Measurements from ENCODE around the gene STK16. TPM values are rescaled to one million over a fixed set of nuclear protein-coding genes. Genes with fewer than 3 reads are reported as not detected.
A peak's percentile ranks its signal among the peaks of the same experiment; 100 is the strongest.

The STK16 gene
- total and polyA plus RNA-seq, 3 experiments from 2014 or later, result 18.6 to 26.1 (median 23.0) TPM

- peaks cover 20% of the 10 kb centered on the region for H3K36me3 ChIP-seq (ENCODE audit: insufficient read depth, low read length)
- CTCF ChIA-PET, result interaction anchor here (1.4 to 7.1 kb wide), 7 partner anchors 9 to 151 kb away, joined by 4 to 110 read pairs (median 8); partner anchors contain the start of genes CNPPD1, NHEJ1 and SLC23A3
- Mint-ChIP-seq H3K27ac (peak overlapping the region; percentile 66 to 96 (median 86)), H3K4me1 (peaks cover 32 to 53% (median 49%) of the 10 kb centered on the region in 3 donors), H3K9me3 (no peaks in the 10 kb centered on the region), H3K36me3 (peaks cover 0 to 31% (median 1%) of the 10 kb centered on the region in 3 donors), H3K27me3 (no peaks in the 10 kb centered on the region), H3K4me3 (peak overlapping the region in 5 of 7 donors; percentile 28 to 94 (median 44))
- H3K4me1 ChIP-seq (ENCODE audit: insufficient read depth, low read length), result peaks cover 29% of the 10 kb centered on the region
- POLR2A ChIA-PET, result interaction anchor here (1.2 kb wide), 1 partner anchor 33 kb away, joined by 9 read pairs; the partner anchor contains the start of gene CNPPD1
- no peak overlapping the region for H3K27ac ChIP-seq (ENCODE audit: low read depth, low read length)
- H3K4me3 ChIP-seq (ENCODE audit: low read length), result no peak overlapping the region
- no peak for DNase-seq
- no peaks in the 10 kb centered on the region for H3K27me3 ChIP-seq (ENCODE audit: insufficient read depth, low read length, poor library complexity, severe bottlenecking)
- H3K9me3 ChIP-seq (ENCODE audit: low read length), result no peaks in the 10 kb centered on the region
Measured at GRCh38 chr2:219209236-219210195, 35.8 kb upstream of the STK16 start.

GRCh38 chr2:219210196-219210885, 34.9 kb upstream of the STK16 start:
- ChIA-PET POLR2A (no interaction called here), CTCF (interaction anchor here (1.4 to 9.0 kb wide), 10 partner anchors 10 to 152 kb away, joined by 4 to 110 read pairs (median 8); partner anchors contain the start of genes ANKZF1, ATG9A, CNPPD1 and DNAJB2)
- Histone ChIP-seq H3K4me1 (ENCODE audit: insufficient read depth, low read length) (peaks cover 29% of the 10 kb centered on the region), H3K27ac (ENCODE audit: low read depth, low read length) (no peak overlapping the region), H3K4me3 (ENCODE audit: low read length) (no peak overlapping the region), H3K9me3 (ENCODE audit: low read length) (no peaks in the 10 kb centered on the region), H3K36me3 (ENCODE audit: insufficient read depth, low read length) (peaks cover 20% of the 10 kb centered on the region), H3K27me3 (ENCODE audit: insufficient read depth, low read length, poor library complexity, severe bottlenecking) (no peaks in the 10 kb centered on the region)
- Mint-ChIP-seq H3K27ac (peak overlapping the region; percentile 74 to 96 (median 92)), H3K27me3 (no peaks in the 10 kb centered on the region), H3K4me1 (peaks cover 31 to 53% (median 49%) of the 10 kb centered on the region in 3 donors), H3K4me3 (peak overlapping the region in 4 of 7 donors; percentile 12 to 85 (median 38)), H3K36me3 (peaks cover 0 to 31% (median 5%) of the 10 kb centered on the region in 3 donors), H3K9me3 (no peaks in the 10 kb centered on the region)
- DNase-seq, result no peak

- Histone ChIP-seq H3K9me3 (ENCODE audit: low read length) (no peaks in the 10 kb centered on the region), H3K36me3 (ENCODE audit: insufficient read depth, low read length) (peaks cover 20% of the 10 kb centered on the region), H3K27me3 (ENCODE audit: insufficient read depth, low read length, poor library complexity, severe bottlenecking) (no peaks in the 10 kb centered on the region), H3K4me1 (ENCODE audit: insufficient read depth, low read length) (peaks cover 26% of the 10 kb centered on the region), H3K27ac (ENCODE audit: low read depth, low read length) (peak overlapping the region; percentile 67), H3K4me3 (ENCODE audit: low read length) (peak overlapping the region; percentile 34)
- POLR2A ChIA-PET, result interaction anchor here (0.7 to 1.3 kb wide), 11 partner anchors 18 to 131 kb away, joined by 3 to 23 read pairs (median 5); partner anchors contain the start of genes CNPPD1, DNAJB2 and TUBA4A
- peaks cover 30 to 52% (median 48%) of the 10 kb centered on the region in 3 donors for H3K4me1 Mint-ChIP-seq
- H3K27ac Mint-ChIP-seq, result peak overlapping the region; percentile 84 to 100 (median 95)
- H3K36me3 Mint-ChIP-seq, result peaks cover 0 to 31% (median 5%) of the 10 kb centered on the region in 3 donors
- H3K4me3 Mint-ChIP-seq, result peak overlapping the region in 6 of 7 donors; percentile 11 to 88 (median 80)
- no peak for DNase-seq
- no peaks in the 10 kb centered on the region for H3K9me3 Mint-ChIP-seq
- H3K27me3 Mint-ChIP-seq, result no peaks in the 10 kb centered on the region
- CTCF ChIA-PET, result interaction anchor here (0.6 to 9.0 kb wide), 34 partner anchors 9 to 181 kb away, joined by 3 to 110 read pairs (median 6); partner anchors contain the start of genes ANKZF1, ATG9A, CNPPD1 and DNAJB2
Measured at GRCh38 chr2:219210886-219211362, 34.4 kb upstream of the STK16 start.

- peaks cover 27 to 47% (median 40%) of the 10 kb centered on the region in 3 donors for H3K4me1 Mint-ChIP-seq
- Histone ChIP-seq H3K27me3 (ENCODE audit: insufficient read depth, low read length, poor library complexity, severe bottlenecking) (no peaks in the 10 kb centered on the region), H3K27ac (ENCODE audit: low read depth, low read length) (no peak overlapping the region), H3K9me3 (ENCODE audit: low read length) (no peaks in the 10 kb centered on the region), H3K36me3 (ENCODE audit: insufficient read depth, low read length) (peaks cover 13% of the 10 kb centered on the region), H3K4me3 (ENCODE audit: low read length) (no peak overlapping the region), H3K4me1 (ENCODE audit: insufficient read depth, low read length) (peaks cover 18% of the 10 kb centered on the region)
- peak overlapping the region in 1 of 7 donors; percentile 65 for H3K4me3 Mint-ChIP-seq
- no peaks in the 10 kb centered on the region for H3K9me3 Mint-ChIP-seq
- CTCF ChIA-PET, result interaction anchor here (0.9 to 9.0 kb wide), 8 partner anchors 12 to 89 kb away, joined by 3 to 110 read pairs (median 8); partner anchors contain the start of genes CNPPD1, NHEJ1 and SLC23A3
- peak overlapping the region in 2 of 8 donors; percentile 55 to 74 for H3K27ac Mint-ChIP-seq
- H3K27me3 Mint-ChIP-seq, result peaks cover 0 to 2% of the 10 kb centered on the region in 2 donors
- POLR2A ChIA-PET, result no interaction called here
- no peak for DNase-seq
- H3K36me3 Mint-ChIP-seq, result peaks cover 0 to 21% (median 5%) of the 10 kb centered on the region in 3 donors
Measured at GRCh38 chr2:219213026-219213415, 32.3 kb upstream of the STK16 start.

- peaks cover 25 to 45% (median 36%) of the 10 kb centered on the region in 3 donors for H3K4me1 Mint-ChIP-seq
- ChIA-PET CTCF (interaction anchor here (0.9 to 9.0 kb wide), 8 partner anchors 13 to 89 kb away, joined by 3 to 110 read pairs (median 8); partner anchors contain the start of genes CNPPD1, NHEJ1 and SLC23A3), POLR2A (no interaction called here)
- no peaks in the 10 kb centered on the region for H3K9me3 Mint-ChIP-seq
- Histone ChIP-seq H3K4me3 (ENCODE audit: low read length) (no peak overlapping the region), H3K9me3 (ENCODE audit: low read length) (no peaks in the 10 kb centered on the region), H3K27me3 (ENCODE audit: insufficient read depth, low read length, poor library complexity, severe bottlenecking) (no peaks in the 10 kb centered on the region), H3K27ac (ENCODE audit: low read depth, low read length) (no peak overlapping the region), H3K36me3 (ENCODE audit: insufficient read depth, low read length) (peaks cover 8% of the 10 kb centered on the region), H3K4me1 (ENCODE audit: insufficient read depth, low read length) (peaks cover 18% of the 10 kb centered on the region)
- peaks cover 0 to 2% of the 10 kb centered on the region in 2 donors for H3K27me3 Mint-ChIP-seq
- DNase-seq, result no peak
- H3K4me3 Mint-ChIP-seq, result peak overlapping the region in 1 of 7 donors; percentile 65
- H3K27ac Mint-ChIP-seq, result peak overlapping the region in 1 of 8 donors; percentile 55
- peaks cover 0 to 16% (median 5%) of the 10 kb centered on the region in 3 donors for H3K36me3 Mint-ChIP-seq
Measured at GRCh38 chr2:219213486-219214071, 31.7 kb upstream of the STK16 start.

GRCh38 chr2:219214141-219214540, 31.1 kb upstream of the STK16 start:
- ChIA-PET POLR2A (no interaction called here), CTCF (interaction anchor here (1.0 to 9.0 kb wide), 5 partner anchors 9 to 81 kb away, joined by 3 to 68 read pairs (median 22); partner anchors contain the start of genes NHEJ1 and SLC23A3)
- no peak for DNase-seq
- H3K4me1 ChIP-seq (ENCODE audit: insufficient read depth, low read length), result peaks cover 21% of the 10 kb centered on the region
- no peak overlapping the region for H3K27ac ChIP-seq (ENCODE audit: low read depth, low read length)
- no peaks in the 10 kb centered on the region for H3K27me3 ChIP-seq (ENCODE audit: insufficient read depth, low read length, poor library complexity, severe bottlenecking)
- peaks cover 0 to 2% of the 10 kb centered on the region in 2 donors for H3K27me3 Mint-ChIP-seq
- no peak overlapping the region for H3K4me3 Mint-ChIP-seq
- peak overlapping the region in 1 of 8 donors; percentile 80 for H3K27ac Mint-ChIP-seq
- no peaks in the 10 kb centered on the region for H3K9me3 Mint-ChIP-seq
- H3K4me1 Mint-ChIP-seq, result peaks cover 25 to 43% (median 33%) of the 10 kb centered on the region in 3 donors
- no peaks in the 10 kb centered on the region for H3K9me3 ChIP-seq (ENCODE audit: low read length)
- H3K36me3 Mint-ChIP-seq, result peaks cover 0 to 10% (median 5%) of the 10 kb centered on the region in 3 donors
- H3K4me3 ChIP-seq (ENCODE audit: low read length), result no peak overlapping the region
- H3K36me3 ChIP-seq (ENCODE audit: insufficient read depth, low read length), result peaks cover 3% of the 10 kb centered on the region

- H3K4me1 Mint-ChIP-seq, result peaks cover 26 to 43% (median 33%) of the 10 kb centered on the region in 3 donors
- peaks cover 0 to 2% of the 10 kb centered on the region in 2 donors for H3K27me3 Mint-ChIP-seq
Measured at GRCh38 chr2:219214786-219215185, 30.5 kb upstream of the STK16 start.

More at GRCh38 chr2:219214786-219215185, 30.5 kb upstream of the STK16 start:
- Mint-ChIP-seq H3K36me3 (peaks cover 0 to 9% (median 5%) of the 10 kb centered on the region in 3 donors), H3K27ac (peak overlapping the region in 1 of 8 donors; percentile 80), H3K9me3 (no peaks in the 10 kb centered on the region), H3K4me3 (peak overlapping the region in 1 of 7 donors; percentile 56)
- H3K27me3 ChIP-seq (ENCODE audit: insufficient read depth, low read length, poor library complexity, severe bottlenecking), result no peaks in the 10 kb centered on the region
- ChIA-PET POLR2A (interaction anchor here (0.5 to 0.6 kb wide), 2 partner anchors 44 to 77 kb away, joined by 3 to 5 read pairs; no protein-coding TSS in a partner anchor), CTCF (interaction anchor here (1.0 to 9.0 kb wide), 6 partner anchors 10 to 80 kb away, joined by 3 to 68 read pairs (median 14); partner anchors contain the start of genes NHEJ1 and SLC23A3)
- H3K36me3 ChIP-seq (ENCODE audit: insufficient read depth, low read length), result no peaks in the 10 kb centered on the region
- DNase-seq, result no peak
- H3K4me1 ChIP-seq (ENCODE audit: insufficient read depth, low read length), result peaks cover 26% of the 10 kb centered on the region
- H3K9me3 ChIP-seq (ENCODE audit: low read length), result no peaks in the 10 kb centered on the region
- H3K4me3 ChIP-seq (ENCODE audit: low read length), result no peak overlapping the region
- no peak overlapping the region for H3K27ac ChIP-seq (ENCODE audit: low read depth, low read length)
